Measurements from ENCODE around the gene KCNC3.

Gene KCNC3

DNA sequence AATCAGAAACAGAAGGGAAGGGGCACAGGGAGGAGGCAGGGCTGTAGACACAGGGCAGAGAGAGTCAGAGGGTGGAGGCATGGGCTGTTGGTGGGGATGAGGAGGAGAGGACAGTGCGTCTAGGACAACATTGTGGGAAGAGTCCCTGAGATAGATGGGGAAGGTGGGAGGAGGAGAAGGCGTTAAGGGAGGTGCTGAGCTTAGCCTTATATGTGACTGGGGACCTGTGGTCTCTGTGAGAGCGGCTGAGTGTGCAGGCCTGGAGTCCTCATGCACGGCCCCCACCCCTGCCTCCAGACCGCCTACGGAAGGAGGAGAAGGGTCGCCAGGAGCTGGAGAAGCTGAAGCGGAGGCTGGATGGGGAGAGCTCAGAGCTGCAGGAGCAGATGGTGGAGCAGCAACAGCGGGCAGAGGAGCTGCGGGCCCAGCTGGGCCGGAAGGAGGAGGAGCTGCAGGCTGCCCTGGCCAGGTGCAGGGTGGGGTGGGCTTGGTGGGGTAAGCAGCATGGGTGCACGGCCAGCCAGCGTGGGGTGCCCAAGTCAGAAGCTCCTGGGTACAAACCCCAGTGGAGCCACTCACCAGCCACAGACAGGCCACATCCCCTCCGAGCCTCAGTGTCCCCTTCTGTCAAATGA lies 56.8 kb downstream of the KCNC3 start:
- DNase-seq, result no peak

DNA sequence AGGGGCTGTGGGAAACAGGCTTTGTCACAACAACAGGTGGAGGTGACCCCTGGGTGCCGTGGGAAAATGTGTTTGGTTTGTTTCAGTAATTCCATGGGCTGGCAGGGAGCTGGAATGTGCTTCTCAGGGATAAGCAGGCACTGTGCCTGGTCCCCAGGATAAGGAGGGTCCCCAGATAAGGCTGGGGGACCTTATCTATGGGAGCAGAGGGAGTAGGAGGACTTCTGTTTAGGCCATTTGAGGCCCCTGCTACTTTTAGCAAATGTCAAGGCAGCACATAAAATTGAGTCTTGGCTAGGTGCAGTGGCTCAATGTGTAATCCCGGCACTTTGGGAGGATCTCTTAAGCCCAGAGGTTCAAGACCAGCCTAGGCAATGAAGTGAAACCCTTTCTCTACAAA lies 59.5 kb downstream of the KCNC3 start:
- no peak for DNase-seq

DNA sequence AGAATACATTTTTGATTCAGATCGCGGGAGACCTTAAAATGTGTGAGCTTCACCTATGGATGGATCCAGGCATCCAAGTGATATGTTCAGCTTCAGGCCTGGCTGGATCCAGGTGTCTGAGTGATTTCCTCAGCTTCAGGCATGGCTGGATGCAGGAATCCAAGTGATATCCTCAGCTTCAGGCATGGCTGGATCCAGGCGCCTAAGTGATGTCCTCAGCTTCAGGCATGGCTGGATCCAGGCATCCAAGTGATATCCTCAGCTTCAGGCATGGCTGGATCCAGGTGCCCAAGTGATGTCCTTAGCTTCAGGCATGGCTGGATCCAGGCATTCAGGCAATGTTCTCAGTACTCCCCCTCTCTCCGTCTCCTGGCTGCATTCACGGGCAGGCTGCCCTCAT lies 60.7 kb downstream of the KCNC3 start:
- no peak for DNase-seq

DNA sequence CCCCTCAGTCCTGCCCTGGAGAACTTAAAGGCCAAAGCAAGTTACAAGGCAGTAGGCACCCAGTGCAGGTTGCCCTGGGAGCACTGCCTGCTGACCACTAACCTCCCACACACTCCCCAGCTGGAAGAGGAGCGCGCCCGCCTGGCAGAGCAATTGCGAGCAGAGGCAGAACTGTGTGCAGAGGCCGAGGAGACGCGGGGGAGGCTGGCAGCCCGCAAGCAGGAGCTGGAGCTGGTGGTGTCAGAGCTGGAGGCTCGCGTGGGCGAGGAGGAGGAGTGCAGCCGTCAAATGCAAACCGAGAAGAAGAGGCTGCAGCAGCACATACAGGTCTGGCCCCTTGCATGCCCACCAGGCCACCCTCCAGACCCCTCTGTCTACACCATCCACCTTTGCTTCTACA lies 61.1 kb downstream of the KCNC3 start:
- no peak for DNase-seq

DNA sequence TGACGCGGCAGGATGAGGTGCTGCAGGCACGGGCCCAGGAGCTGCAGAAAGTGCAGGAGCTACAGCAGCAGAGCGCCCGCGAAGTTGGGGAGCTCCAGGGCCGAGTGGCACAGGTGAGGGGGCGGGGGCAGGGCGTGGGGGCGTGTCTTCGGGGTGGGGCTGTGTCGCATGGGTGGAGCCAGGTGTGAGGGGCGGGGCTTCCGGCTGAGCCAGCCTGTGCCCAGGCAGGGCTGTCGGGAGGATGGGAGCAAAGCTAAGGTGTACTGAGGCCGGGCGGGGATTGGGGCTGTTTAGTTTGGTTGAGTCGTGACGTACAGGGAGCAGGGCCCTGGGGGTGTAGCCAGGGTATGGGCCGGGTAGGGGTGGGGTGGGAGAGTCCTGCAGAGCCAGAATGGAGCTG lies 62.3 kb downstream of the KCNC3 start:
- no peak for DNase-seq

DNA sequence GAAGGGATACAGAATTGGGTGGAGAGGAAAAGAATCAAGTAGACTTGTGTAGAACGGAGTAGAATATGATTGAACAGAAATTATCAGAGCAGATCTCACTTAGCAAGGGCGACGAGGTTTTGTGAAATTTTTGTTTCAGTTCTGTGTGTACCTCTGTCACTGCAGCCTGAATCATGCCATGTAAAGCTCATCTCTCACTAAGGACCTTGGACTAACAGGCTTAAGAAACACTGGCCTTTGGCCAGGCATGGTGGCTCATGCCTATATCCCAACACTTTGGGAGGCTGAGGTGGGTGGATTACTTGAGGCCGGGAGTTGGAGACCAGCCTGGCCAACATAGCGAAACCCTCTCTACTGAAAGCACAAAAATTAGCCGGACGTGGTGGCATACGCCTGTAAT lies 63.1 kb downstream of the KCNC3 start:
- DNase-seq, result no peak

DNA sequence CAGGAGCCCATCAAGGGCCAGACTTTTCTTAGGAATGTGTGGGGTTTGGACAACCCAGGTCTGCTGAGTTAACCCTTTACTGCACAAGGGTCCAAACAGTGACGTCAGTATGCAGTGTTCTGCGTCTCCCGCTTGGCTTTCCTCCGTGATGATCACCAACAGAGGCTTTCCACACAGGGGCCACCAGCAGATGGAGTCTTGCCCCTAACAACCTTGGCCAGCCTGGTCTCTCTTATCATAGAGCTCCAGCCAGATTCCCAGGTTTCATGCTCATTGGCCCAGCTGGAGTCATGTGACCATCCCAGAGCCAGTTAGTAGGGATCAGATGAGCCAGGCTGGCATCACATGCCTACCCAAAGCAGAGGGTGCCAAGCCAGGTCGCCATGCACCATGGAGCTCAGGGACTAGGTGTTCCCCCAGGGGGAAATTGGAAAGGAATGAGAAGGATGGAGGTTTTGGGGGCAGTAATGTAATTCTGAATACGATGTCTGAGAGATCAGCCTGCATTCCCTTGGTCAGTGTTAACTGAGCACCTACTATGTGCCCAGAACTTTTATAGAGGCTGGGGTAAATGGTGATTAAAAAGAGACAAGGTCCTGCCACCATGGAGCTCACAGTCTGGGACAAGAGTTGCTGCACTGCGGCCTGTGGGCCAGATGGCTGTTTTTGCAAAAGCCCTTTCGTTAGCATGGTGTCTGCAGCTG lies 64.5 kb downstream of the KCNC3 start:
- no peak for DNase-seq

DNA sequence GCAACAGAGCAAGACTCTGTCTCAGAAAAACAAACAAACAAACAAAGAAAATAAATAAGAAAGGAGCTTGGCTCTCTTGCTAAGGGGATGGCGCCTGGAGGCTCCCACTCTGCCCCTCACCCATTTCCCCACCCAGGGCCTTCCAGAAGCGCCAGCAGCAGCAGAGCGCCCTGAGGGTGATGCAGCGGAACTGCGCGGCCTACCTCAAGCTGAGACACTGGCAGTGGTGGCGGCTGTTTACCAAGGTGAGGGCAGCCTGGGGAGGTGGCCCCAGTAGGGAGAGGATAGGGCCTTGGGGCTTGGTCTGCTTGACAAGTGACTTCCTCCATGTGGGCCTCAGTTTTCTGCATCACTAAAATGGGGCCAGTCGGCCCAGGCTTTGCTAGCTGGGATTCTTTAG lies 66.0 kb downstream of the KCNC3 start:
- no peak for DNase-seq

Data from stimulated activated naive CD4-positive, alpha-beta T cell treated with Interleukin-2 at 50 U/mL for 16 hours (primary cell).